Ascending aorta (tissue), 2 donors: ENCODE results near the gene RARA. TPM values are rescaled to one million over a fixed set of nuclear protein-coding genes. Genes with fewer than 3 reads are reported as not detected.

ENCODE experiments used
- DNase-seq, 2 donors: peaks; one replicate each; pipeline ENCODE4 v3.0.0-alpha.2; 2019; ENCODE audit warnings: low spot score in 2 of 2
- H3K27ac ChIP-seq, 2 donors: fragments of 200-600 bp; sonication (generic); one replicate each; pipeline ENCODE4 v1.5.1; 2016 to 2017; ENCODE audit warnings: mild to moderate bottlenecking in 1 of 2
- H3K27me3 ChIP-seq: fragments of 200-600 bp; sonication (generic); one replicate; pipeline ENCODE4 v1.5.1; 2017
- H3K36me3 ChIP-seq, 2 donors: fragments of 200-600 bp; sonication (generic); one replicate each; pipeline ENCODE4 v1.5.1; 2016
- H3K4me1 ChIP-seq, 2 donors: fragments of 200-600 bp; sonication (generic); one replicate each; pipeline ENCODE4 v1.5.1; 2016 to 2017; ENCODE audit warnings: mild to moderate bottlenecking in 1 of 2
- H3K4me3 ChIP-seq, 2 donors: fragments of 200-600 bp; sonication (generic); one replicate each; pipeline ENCODE4 v1.5.1; 2016 to 2017; ENCODE audit warnings: mild to moderate bottlenecking in 1 of 2
- H3K9me3 ChIP-seq, 2 donors: fragments of 200-600 bp; sonication (generic); one replicate each; pipeline ENCODE4 v1.5.1; 2016
- CTCF ChIP-seq, 3 experiments: fragments of 200-600 bp in 2 of 3; fragments of 450-650 bp in 1 of 3; sonication (generic) in 2 of 3; IDR thresholded peaks; one replicate each; pipeline ENCODE4 v1.5.1; 2016 to 2019; ENCODE audit warnings: antibody characterized with exemption in 3 of 3, mild to moderate bottlenecking in 1 of 3, moderate library complexity in 1 of 3
- intact Hi-C: fragments of 100-400 bp; cut with DNase I; formaldehyde crosslinking; loops from one replicate; pipeline ENCODE4 v1.15.1; 2023
- total RNA-seq: library from RNA; depleted of rRNA; stranded (reverse); fragments of >200 nt; gene quantifications from one replicate; pipeline ENCODE4 v1.1.0, GENCODE V29; 2016

Gene RARA
- total RNA-seq, 1 donor from 2014 or later = 77.3 TPM

- Histone ChIP-seq H3K4me3 (peak overlapping the region in 1 of 2 donors; percentile 40), H3K36me3 (no peaks in the 10 kb centered on the region), H3K27ac (peak overlapping the region; percentile 82), H3K9me3 (no peaks in the 10 kb centered on the region), H3K27me3 (no peaks in the 10 kb centered on the region), H3K4me1 (peaks cover 60 to 89% of the 10 kb centered on the region in 2 donors)
- no peak for DNase-seq
- intact Hi-C loops = no loop called here
- no peak for TF ChIP-seq CTCF (IDR thresholded peaks at IDR 0.05)
Observed at GRCh38 chr17:40330850-40331470, 22.0 kb downstream of the RARA start.

GRCh38 chr17:40331743-40332641, 23.0 kb downstream of the RARA start:
- Histone ChIP-seq H3K9me3 (no peaks in the 10 kb centered on the region), H3K27me3 (no peaks in the 10 kb centered on the region), H3K4me1 (peaks cover 51 to 82% of the 10 kb centered on the region in 2 donors), H3K27ac (peak overlapping the region; percentile 82), H3K36me3 (no peaks in the 10 kb centered on the region), H3K4me3 (peak overlapping the region; percentile 36 to 40)
- TF ChIP-seq CTCF (IDR thresholded peaks at IDR 0.05) = no peak
- peak; percentile 72 to 95 for DNase-seq
- intact Hi-C loops = loop anchor here (1.0 kb wide), 2 partner anchors 9 to 10 kb away; no protein-coding TSS in a partner anchor

- Histone ChIP-seq H3K27me3 (no peaks in the 10 kb centered on the region), H3K4me3 (no peak overlapping the region), H3K9me3 (no peaks in the 10 kb centered on the region), H3K36me3 (no peaks in the 10 kb centered on the region), H3K27ac (peak overlapping the region; percentile 82), H3K4me1 (peaks cover 44 to 70% of the 10 kb centered on the region in 2 donors)
- no peak for TF ChIP-seq CTCF (IDR thresholded peaks at IDR 0.05)
- intact Hi-C loops = no loop called here
- no peak for DNase-seq
Observed at GRCh38 chr17:40333781-40334448, 24.9 kb downstream of the RARA start.

GRCh38 chr17:40335620-40336019, 26.6 kb downstream of the RARA start:
- no peak for DNase-seq
- peaks cover 38 to 55% of the 10 kb centered on the region in 2 donors for H3K4me1 ChIP-seq
- no peak overlapping the region for H3K4me3 ChIP-seq
- no peak for TF ChIP-seq CTCF (IDR thresholded peaks at IDR 0.05)
- H3K9me3 ChIP-seq = no peaks in the 10 kb centered on the region
- no peaks in the 10 kb centered on the region for H3K36me3 ChIP-seq
- intact Hi-C loops = no loop called here
- peak overlapping the region; percentile 82 for H3K27ac ChIP-seq
- H3K27me3 ChIP-seq = no peaks in the 10 kb centered on the region

GRCh38 chr17:40337351-40337750, 28.4 kb downstream of the RARA start:
- intact Hi-C loops = no loop called here
- no peaks in the 10 kb centered on the region for H3K9me3 ChIP-seq
- no peak overlapping the region for H3K4me3 ChIP-seq
- H3K4me1 ChIP-seq = peaks cover 26 to 43% of the 10 kb centered on the region in 2 donors
- no peak for DNase-seq
- H3K27me3 ChIP-seq = no peaks in the 10 kb centered on the region
- H3K27ac ChIP-seq = peak overlapping the region in 1 of 2 donors; percentile 5
- no peak for TF ChIP-seq CTCF (IDR thresholded peaks at IDR 0.05)
- no peaks in the 10 kb centered on the region for H3K36me3 ChIP-seq
